ELR (cell line): ENCODE results near the gene DUSP11.
A peak's percentile ranks its signal among the peaks of the same experiment; 100 is the strongest.
"Not testable (repeated sequence)": the region's sequence is repeated elsewhere in the genome, so short reads cannot be mapped to it uniquely, and the experiment has no call there.

ENCODE experiments used
- DNase-seq: peaks from one replicate; pipeline ENCODE4 v3.0.0-alpha.2; 2015; ENCODE audit warnings: low read depth

Gene DUSP11

DNA sequence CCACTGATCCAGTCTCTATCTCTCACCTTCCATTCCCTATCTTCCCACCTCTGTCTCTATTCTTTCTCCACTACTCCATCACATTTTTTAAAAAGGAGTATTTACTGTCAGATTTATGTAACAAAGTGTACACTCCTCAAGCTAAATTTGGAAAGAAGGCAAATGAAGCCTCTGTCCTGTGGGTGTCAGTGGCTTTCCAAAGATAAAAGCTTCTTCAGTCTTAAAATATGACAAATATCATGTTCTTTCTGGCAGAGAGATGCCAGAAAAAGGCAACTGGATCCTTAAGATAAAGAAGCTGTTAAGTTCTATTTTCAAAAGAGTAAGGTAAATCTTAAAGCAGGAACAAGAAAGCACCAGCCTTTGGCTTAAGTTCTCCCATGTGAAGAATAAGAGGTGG, 7.1 kb downstream of the DUSP11 start:
- DNase-seq = no peak

DNA sequence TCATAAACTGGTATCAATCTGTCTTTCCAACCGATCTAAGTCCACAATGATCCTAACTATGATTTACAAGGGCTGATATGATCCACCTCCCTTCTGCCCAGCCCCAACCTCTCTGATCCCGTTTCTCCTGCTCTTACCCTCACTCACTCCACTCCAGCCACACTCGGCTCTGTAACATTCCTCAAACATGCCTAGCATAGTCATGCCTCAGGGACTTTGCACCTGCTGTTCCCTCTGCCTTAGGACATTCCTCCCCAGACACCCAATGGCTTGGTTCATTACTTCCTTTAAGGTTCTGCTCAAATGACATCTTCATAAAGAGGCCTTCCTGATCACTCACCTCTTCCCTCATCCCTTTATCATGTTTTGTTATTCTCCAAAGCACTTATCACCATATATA, 9.2 kb downstream of the DUSP11 start:
- no peak for DNase-seq

- DNase-seq = no peak
These were observed 12.9 kb downstream of the DUSP11 start for GRCh38 chr2:73766994-73767393.

- DNase-seq = no peak
These were observed 13.6 kb downstream of the DUSP11 start for GRCh38 chr2:73766349-73766748.

DNA sequence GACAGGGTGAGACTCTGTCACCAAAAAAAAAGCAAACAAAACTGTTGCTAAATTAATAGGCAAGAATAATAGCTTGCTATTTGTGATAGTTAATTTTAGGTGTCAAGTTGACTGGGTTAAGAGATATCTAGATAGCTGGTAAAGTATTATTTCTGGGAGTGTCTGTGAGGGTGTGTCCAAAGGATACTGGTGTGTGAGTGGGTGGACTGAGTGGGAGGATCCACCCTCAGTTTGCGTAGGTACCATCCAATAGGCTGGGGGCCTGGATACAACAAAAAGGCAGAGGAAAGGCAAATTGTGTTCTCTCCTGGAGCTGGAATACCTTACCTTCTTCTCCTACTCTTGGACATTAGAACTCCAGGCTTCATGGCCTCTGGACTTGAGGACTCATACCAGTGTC, 15.0 kb downstream of the DUSP11 start:
- DNase-seq = no peak

- DNase-seq = no peak
These were observed 17.3 kb downstream of the DUSP11 start for GRCh38 chr2:73762571-73762970.

DNA sequence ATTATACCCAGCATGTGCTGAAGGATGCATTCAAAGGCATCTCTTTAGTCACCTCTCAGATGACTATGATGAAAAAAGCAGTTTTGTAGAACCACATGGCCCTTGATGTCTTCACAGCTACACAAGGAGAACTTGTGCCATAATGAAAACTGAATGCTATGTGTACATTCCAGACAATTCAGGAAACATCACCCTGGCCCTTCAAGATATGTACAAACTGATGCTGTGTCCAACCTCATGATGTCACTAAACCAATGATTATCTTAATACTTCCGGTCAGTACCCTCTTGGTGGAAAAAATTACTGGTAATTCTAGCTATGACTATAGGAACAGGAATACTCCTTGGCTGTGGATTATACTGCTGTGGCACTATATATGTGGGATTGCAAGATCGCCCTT, 20.0 kb downstream of the DUSP11 start:
- DNase-seq = no peak

DNA sequence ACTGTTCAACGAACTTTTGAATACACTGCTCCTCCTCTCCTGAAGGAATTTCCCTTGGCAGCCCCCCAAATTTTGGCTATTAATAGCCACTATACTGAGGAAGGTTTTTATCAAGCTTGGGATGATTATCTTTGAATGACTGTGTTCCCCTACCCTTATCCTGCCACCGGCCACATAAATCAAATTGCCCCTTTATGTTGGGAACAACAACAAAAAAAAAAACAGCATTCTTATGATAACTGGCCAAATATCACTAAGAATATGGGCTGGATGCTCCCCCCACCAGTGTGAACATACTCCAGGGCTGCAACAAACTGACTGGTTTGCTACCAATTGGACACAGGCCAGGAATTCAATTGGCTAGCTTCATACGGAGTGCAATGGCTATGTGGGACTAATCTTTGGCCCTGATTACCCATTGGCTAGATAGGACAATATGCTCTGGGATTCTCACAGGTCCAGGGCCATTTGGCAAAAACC, 20.6 kb downstream of the DUSP11 start:
- DNase-seq = no peak

GRCh38 chr2:73754332-73754731, 25.6 kb downstream of the DUSP11 start:
- DNase-seq = not testable (repeated sequence)

- no peak for DNase-seq
These were observed 30.6 kb downstream of the DUSP11 start for GRCh38 chr2:73749314-73749713.

DNA sequence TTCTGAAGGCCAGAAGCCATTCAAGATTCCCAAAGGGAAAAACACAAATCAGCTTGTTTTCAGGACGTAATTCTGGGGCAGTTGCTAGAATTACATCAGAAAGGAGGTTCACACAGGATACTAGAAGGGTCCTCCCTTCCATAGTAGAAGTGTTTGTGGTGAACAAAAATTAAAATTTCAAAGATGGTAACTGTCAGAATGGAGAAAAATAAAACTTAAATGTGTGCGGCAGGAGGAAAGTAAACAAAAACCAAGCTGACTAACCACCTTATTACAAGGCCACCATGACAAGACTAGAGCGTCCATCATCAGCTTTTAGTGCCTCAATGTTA, 33.1 kb downstream of the DUSP11 start:
- DNase-seq = no peak

GRCh38 chr2:73746015-73746876, 33.7 kb downstream of the DUSP11 start:
- no peak for DNase-seq

DNA sequence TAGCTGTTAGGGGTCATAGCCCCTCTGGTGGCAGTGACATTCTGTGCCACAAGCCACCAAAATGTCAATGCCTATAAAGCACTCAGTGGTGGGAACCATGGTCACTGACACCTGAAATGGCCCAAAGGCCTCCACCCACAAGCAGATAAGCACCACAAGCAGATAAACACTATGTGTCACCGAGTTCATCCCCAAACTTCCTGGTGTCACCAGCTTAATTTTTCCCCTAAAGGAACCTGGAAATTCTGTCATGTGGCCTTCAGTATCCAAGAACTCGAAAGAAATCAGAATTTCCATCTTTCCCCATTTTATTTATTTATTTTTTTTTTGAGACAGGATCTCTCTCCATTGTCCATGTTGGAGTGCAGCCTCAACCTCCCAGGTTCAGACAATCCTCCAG, 39.1 kb downstream of the DUSP11 start:
- no peak for DNase-seq

DNA sequence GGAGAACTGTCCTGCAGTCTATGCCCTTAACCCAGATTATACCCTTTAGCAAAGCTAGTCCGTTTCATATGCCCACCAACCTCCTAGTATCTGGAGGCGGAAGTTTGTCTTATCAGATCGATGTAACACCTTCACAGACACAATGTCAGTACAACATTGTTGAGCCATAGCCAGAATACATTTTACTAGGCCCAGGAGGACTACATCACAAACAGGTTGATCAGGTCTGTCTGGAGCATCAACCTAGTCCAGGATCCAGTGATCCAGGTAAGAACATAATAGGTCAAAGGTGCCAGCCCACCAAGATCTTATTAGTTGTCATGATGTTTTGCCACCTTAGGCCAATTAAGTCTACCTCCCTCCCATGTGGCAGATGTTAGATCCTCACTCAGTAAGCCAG, 40.8 kb downstream of the DUSP11 start:
- DNase-seq = no peak

DNA sequence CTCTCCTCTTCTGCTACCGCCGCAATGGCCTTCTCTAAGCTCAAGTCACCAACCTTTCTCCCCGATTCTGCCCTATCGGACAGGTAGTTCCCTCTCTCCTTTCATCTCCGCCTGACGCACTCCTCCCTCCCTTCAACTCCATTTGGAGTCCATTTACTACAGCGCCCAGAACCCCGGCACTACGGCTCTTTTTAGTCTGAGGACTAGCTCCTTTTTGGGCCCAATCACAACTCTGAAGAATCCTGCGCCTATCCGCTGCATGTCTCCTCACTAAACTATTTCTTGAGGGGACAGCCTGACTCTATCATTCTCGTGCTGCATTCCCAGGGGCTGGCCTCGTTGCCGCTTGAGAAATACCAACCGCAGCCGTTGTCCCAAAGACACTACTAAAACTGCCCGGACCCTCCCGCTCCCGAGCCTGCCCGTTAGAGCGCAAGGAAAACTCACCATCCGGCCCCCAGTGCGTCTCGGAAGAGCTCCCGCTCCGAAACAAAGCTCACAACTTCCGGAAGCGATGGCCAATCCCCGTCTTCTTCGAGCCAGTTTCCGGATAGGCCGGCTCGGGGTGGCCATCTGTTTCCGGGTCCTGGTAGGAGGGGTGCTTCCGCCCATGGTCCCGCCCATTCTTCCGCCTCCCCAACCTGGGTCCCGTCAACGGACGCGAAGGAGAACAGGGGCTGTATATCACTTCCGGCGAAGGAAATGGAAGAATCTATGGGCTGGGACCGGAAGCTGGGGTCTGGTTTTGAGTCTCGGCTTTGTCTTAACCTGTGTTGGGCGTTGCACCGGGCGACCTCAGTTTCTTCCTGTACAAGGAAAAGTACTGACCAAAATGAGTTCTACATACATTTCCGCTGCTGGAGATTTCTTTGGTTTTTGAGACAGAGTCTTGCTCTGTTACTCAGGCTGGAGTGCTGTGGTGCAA, 42.8 kb downstream of the DUSP11 start, which contains the start of gene TPRKB:
TSS of gene TPRKB (minus strand) at position 491 of the 925 bp plus-strand sequence. CDS start 2,776 bp downstream, outside the sequence.
- DNase-seq = peak; percentile 98

DNA sequence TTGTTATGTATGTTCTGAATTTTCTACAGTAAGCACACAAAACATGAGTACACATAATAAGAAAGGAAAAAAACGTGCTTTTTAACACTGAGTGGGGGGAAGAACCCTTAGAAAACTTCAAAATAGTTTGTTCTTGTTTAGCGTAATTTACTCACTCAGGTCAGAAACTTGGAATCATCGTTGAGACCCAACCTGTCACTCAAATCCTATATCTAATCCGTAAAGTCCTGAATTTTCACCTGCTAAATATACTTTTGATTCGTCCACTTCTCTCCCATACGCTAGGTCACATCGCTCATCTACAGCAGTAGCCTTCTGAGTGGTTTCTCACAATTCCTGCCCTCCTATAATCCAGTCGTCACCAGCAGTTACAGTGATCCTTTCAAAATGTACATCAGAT, 43.5 kb downstream of the DUSP11 start:
- peak; percentile 19 for DNase-seq

DNA sequence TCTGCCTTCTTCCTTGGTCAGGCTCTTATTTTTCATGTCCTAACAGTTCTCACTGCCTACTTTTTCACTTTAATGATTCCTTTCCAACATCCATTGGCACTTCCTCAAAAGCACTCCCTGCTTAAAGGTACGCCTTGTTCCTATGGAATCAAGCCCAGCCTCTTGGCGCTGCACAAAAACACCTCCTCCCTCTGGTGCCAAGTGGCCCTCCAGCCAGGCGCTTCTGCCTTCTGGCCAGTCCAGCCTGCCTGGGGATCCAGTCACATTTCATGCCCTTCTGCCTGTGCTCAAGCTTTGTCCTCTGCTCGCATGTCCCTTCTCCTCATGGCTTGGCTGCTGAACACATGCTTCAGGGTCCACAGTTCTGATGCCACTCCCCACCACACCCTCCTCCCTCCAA, 49.1 kb downstream of the DUSP11 start:
- no peak for DNase-seq

DNA sequence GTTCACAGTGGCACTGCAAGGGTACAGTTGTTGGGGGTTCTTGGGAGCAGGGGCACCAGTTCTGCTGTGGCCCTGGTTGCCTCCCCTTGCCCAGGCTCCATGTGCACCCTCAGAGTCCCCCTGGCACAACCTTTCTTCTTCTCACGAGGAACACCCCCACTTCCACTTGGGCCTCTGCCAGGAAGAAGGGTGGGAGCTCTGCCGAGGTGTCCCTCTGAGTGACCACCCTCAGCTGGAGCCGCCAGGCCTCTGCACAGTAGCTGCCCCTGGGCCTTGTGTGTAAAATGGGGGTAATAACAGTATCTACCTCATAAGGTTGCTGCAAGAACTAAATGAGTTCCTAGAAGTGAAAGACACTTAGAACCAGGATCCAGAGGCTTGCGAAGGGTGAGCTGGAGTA, 51.2 kb downstream of the DUSP11 start:
- DNase-seq = no peak

DNA sequence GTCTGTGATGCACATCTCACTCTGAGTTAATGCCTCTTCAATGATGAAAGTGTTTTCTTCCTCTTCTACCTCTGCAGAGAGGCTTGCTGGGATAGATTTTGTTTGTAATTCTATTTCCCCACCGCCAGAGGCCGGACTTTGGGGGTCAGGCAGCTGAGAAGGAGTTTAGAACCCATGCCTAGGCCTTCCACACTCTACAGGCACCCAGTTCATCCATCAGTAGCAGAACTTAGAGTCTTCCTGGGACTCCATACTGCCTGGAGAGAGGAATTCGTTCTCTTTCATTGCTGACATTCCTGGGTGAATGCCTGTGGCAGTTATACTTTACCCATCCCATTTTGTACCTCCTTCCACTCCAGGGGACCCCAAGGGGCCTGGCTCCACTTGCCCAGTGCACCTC, 51.9 kb downstream of the DUSP11 start:
- no peak for DNase-seq

DNA sequence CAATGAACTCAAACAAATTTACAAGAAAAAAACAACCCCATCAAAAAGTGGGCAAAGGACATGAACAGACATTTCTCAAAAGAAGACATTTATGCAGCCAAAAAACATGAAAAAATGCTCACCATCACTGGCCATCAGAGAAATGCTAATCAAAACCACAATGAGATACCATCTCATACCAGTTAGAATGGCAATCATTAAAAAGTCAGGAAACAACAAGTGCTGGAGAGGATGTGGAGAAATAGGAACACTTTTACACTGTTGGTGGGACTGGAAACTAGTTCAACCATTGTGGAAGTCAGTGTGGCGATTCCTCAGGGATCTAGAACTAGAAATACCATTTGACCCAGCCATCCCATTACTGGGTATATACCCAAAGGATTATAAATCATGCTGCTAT, 53.2 kb downstream of the DUSP11 start:
- not testable (repeated sequence) for DNase-seq

GRCh38 chr2:73718851-73719621, 60.9 kb downstream of the DUSP11 start:
- no peak for DNase-seq

GRCh38 chr2:73718421-73718820, 61.5 kb downstream of the DUSP11 start:
- DNase-seq = no peak
